Stimulated activated CD4-positive, alpha-beta T cell treated with anti-CD3 and anti-CD28 coated beads, Interleukin-1b, Interleukin-23, amount 100 ng/mL, for 48 hours (primary cell): ENCODE measurements around the gene DAPK2.
A peak's percentile ranks its signal among the peaks of the same experiment; 100 is the strongest.

Experiments used
- DNase-seq: peaks from one replicate; pipeline ENCODE4 v3.0.0-alpha.2; 2020

DAPK2 gene

DNA sequence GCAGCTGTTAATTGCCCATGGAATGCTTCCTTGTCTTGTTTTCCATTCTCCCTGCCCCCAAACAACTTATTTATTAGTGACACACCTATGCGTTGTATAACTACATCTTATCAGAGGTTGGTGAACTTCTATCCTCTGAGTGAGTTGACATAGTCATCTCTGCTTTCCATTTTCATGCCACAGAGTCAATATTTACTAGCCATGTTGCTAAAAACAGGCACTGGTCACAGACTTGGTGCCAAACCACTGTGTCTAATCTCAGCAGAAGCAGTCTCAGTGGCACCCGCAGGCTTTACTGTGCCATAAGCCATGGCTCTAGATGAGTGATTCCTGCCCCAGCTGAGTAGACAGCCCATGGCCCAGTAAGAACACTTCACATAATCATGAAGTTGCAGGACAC is 26.5 kb downstream of the DAPK2 start:
- no peak for DNase-seq

DNA sequence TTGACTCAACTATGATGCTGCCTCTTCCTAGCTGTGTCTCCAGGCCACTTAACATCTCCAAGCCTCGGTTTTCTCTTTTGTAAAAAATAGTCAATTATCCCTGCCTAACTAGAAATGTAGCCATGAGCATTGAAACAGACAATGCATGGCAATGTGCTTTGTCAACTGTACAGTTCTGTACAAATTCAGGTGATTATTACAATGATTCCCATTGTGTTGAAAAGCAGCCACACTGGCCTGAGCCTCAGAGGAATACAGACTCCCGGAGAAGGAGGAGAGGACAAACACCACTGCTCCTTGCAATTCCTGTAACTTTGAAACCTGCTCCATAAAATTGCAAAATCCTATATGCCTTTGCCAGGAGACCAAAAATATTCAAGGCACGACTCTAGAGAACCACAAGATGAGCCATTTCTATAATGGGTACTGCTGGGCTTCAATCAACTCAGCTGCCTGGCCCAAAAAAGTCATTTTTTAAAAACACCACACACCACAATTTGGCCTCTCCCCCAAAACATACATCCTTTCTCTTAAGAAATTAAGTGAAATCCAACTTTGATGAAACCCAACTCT is 28.6 kb downstream of the DAPK2 start:
- no peak for DNase-seq

DNA sequence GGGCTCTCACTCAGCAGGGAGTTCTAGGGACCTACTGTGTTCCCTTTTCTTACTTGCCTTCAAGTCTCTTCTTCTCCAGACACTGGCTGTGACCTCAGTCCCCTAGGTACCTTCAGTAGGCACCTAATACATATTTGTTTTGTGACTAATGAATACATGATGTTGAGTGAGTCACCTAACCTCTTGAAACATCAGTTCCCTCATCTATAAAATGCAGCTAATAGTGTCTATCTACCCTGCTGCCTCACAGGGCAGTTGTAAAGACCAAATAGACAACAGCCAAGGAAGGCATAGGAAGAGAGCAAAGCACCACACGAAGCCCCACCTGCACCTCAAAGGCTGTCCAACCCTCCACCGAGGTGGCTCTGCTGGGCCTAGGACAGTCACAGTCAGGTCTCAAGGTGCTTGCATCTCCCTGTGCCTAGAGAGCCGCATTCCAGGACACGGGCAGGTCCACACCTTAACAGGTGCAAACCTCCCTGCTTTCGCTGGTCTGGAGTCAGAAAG is 29.1 kb downstream of the DAPK2 start:
- no peak for DNase-seq

DNA sequence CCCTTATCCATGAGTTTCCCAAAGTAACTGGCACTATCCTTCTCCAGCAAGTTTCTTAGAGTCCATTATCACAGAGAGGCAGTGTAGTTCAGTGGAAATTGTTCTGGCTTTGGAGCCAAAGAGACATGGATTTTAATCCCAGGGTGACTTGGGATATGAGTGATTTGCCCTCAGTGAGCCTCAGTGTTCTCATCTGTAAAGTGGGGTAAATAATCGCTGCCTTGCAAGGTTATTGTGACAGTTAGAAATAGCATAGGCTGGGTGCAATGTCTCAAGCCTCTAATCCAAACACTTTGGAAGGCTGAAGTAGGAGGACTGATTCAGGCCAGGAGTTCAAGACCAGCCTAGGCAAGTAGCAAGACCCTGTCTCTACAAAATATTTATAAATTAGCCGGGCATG is 30.0 kb downstream of the DAPK2 start:
- no peak for DNase-seq

DNA sequence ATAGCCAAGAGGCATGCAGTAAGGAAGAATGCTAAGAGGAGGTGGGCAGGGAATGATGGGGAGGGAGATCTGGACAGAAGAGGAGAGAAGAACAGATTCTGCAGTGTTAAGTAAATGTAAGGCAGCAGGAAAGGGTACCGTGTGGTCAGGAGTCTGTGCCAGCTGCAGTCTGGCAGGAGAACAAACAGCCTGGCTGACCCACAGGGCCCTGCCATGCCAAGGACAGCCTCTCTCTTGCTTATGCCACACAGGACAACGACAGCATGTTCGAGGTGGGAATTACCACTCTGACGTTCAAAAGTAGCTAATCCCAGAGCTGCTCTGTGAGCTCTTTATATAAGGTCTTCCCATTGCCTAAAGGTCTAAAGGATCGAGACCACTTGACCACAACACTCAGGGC is 31.3 kb downstream of the DAPK2 start:
- DNase-seq, result no peak

DNA sequence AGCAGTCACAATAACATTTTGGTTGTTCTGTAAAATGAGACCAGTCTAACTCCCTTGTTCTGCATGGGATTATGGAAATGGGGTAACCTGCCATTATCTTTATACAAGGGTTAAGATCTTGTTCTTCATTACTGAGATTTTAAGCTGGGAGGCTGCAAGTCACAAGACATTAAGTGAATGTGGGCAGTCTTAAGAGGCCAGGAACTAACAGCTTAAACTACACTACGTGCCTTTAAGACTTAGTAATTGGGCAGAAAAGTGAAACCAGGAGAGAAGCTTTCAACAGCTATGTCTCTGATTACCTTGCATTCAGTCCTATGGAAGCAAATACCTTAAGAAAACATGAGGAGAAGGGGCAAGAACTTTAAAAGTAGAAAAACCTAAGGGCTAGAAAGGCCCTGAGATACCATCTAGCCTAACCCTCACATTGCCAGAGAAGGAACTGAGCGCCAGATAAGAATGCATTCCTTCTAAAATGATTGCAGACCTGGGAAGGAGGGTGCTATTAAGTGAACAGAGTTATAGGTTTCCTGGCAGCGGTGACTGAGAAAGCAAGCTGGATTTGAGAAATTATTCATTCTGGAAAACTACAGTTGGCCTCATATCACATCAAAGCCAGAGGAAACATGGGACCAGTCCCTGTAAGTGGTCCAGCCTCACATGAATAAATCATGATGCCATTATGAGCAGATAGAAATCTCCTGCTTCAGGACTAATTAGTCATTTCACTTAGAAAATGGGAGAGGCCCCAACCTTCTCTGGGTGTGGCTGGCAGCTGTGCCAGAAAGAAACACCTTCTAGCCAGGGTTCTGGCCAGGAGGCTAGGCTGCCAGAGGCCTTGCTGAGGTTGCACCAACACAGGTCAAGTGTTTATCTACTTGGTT is 32.9 kb downstream of the DAPK2 start:
- DNase-seq, result peak; percentile 39

DNA sequence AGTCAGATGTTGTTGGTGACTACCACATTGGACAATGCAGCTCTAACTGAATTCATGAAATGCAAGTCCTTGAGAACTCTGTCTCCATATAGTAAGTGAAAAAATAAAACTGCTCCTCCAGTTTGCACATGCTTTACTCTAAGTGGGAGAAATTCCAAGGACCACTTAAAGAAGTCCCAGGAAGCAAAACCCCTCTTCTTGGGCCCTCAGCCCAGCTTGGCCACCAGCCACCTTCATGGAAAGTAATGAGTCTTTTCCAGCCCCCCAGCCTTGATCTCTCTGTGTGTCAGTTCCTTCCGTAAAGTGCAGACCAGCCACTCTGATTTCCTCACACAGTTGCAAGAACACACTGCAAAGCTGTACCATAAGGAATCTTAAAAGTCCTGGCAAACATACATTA is 34.5 kb downstream of the DAPK2 start:
- no peak for DNase-seq

DNA sequence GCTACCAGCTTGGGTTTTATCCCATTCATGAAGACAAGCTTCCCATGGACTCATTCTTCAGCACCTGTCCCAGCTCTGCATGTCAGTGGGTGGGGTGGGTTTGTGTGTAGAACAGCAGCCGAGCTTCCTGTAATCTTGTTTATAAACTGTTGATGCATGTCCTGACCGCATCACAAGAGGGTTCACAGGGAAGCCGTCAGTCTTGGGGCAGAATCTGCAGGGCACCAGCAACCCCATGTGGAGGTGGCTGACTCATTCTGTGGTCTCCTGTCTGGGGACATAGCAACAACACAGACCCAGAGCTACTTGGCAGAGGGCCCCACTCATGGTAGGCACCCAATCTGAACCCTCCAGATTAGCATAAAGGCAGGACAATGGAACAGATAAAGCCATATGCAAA is 35.6 kb downstream of the DAPK2 start:
- DNase-seq, result peak; percentile 87

DNA sequence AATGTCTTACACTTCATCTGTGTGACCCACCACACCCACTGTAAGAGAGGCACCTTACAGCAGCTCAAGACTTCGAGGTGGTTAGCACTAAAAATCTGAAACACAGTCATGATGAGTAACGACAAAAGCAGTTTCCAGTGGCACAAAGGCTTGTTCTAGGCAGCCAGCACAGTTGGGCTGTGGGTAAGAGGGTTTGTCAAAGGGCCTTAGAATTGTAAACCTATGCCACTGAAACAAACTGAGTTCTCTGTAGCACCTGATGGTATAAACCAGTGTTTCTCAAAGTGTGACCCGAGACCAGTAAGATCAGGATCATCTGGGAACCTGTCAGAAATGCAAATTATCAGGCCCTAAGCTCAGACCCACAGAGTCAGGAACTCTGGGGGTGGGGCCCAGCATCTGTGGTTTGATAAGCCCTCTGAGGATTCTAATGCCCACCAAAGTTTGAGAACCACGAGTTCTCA is 36.5 kb downstream of the DAPK2 start:
- DNase-seq, result peak; percentile 75

DNA sequence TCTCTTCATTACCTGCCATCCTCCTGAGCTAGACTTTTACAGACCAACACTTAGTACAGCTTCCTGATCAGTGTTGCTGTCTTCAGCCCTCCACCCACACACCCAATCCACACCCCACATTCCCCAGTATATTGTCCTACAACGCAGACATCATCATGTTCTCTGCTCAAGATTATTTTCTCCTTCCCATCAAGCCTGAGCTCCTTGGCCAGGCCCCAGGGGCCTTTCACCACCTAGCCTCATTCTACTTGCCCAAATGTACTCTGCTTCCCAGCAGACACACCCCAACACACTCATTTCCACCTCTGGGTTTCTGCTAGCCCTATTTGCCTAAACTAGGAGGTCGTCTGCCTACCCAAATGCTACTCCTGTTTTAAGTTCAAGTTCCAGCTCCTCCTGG is 37.0 kb downstream of the DAPK2 start:
- peak; percentile 10 for DNase-seq

DNA sequence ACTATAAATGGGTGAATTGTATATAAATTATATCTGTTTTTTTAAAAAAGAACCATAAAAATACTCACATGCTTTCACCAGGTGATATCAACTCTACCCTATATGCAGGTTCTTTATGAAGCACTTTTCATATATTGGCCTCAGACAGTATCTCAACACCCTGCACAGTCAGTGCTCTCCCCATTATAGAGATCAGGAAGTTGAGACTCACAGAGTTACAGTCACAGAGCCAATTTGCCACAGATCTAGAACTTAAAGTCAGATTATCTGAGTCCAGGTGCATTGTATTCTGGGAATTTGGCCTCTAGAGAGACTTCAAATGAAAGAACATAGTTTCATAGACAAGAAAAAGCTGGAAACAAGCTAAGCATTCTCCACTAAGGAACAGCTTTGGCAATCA is 38.1 kb downstream of the DAPK2 start:
- no peak for DNase-seq

DNA sequence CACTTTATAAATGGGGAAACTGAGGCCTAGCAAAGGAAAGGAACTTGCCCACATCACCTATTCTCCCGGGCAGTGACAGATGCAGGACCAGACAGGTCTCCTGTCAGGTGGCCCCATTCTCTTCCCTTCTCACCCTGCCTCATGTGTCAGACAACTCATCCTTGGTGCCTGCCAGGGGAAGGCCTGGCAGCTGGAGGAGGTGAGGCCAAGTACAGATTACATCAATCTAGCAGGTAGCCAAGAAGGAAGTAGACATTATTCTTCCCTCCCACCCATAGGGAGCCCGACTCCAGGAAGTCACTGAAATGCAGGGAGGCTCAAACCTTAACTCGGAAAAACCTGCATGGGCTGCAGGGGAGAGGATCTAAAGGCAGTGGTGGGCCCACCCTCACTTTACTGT is 39.6 kb downstream of the DAPK2 start:
- DNase-seq, result no peak

DNA sequence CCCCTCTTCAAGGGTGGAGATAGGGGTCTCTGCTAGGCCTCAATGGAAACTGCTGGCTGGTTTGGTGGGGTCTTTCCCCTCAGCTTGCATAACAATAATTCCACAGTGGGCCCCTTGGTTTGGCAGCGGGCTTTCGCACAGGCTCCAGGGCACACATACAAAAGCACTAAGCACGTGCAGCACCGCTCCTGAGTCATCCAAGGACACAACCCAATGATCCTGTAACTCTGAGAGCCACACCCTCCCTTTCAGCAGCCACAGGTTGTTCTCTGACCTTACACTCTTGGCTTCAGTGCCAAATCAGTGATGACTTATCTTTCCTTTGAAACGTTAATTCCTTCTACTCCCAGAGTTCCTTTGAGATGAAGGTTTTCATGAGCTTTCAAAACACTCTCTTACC is 41.7 kb downstream of the DAPK2 start:
- no peak for DNase-seq

DNA sequence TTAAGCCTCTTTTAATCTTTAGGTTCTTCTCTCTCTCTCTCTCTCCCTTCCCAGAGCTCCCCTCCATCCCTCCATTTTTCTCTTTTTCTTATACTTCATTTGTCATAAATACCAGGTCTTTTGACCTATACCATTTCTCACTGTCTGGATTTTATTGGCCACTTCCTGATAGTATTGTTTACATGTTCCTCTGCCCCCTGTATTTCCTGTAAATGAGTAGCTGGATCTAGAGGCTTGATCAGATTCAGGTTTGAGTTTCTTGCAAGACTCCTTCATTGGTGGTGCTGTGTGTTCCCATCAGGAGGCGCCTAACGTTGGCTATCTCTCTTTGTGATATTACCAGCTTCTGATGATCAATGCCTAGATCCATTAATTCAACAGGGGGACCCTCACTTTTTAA is 42.2 kb downstream of the DAPK2 start:
- DNase-seq, result no peak

DNA sequence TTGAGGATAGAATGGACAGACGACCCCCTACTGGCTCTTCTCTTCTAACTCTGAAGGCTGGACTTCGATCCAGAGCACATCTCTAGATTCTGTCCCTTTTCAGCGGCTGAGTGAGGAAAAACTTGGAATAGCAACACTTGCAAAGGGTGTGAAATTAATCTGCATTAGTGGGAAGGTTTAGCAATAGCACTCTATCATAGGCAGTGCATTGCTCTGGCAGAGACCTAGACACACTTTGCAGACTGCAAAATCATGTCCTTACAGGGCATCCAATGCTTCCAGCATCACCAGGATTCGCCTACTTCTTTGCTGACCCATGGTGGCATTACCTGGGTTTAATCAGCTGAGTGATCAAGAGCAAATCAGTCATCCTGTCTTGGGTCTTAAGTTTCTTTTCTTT is 43.1 kb downstream of the DAPK2 start:
- DNase-seq, result no peak

DNA sequence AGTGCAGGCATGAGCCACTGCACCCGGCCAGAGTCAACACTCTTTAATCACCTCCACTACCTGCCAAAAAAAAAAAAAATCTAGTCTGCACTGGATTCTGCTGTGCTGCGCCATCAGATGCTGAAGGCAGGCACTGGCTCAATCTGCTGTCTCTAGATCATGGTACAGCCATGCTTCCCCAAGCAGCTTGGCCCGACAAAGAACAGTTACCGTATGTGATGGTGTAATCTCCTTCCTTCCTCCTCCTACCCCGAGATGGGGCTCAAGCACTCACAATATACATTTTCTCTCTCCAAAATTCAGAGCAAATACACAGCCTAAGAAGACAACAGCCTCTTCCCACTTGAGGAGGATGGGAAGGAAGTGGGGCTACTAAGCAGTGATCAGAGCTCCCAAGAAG is 45.1 kb downstream of the DAPK2 start:
- no peak for DNase-seq

DNA sequence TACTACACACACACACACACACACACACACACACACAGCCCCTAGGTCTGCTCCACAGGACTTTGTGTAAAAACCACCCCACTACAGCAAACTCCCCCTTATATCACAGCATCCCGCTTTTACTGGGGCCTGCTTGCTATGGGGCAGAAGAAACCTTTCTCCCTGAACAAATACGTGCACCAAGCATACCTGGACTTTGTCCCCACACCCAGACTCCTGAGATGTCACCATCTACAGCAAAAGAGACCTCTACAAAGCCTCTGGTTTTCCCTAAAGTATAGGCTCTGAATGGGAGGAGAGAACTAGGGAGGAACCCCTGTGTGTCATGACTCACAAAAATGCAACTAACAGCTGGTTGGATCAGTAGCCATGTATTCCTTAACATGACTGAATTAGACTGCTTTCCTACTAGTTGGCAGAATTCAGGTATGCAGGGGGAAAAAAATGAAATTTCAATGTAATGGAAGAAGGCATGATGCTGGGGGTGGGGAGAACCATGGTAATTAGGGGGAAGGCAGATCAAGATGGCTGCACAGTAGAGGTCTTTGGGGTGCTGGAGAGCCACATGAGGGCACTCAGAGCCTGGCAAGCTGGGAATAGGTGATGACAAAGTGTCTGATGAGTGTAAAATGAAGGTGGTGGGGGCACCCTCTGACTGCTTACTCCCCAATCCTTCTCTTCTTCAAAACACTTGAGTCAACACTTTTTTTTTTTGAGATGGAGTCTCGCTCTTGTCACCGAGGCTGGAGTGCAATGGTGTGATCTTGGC is 45.9 kb downstream of the DAPK2 start:
- DNase-seq, result no peak

DNA sequence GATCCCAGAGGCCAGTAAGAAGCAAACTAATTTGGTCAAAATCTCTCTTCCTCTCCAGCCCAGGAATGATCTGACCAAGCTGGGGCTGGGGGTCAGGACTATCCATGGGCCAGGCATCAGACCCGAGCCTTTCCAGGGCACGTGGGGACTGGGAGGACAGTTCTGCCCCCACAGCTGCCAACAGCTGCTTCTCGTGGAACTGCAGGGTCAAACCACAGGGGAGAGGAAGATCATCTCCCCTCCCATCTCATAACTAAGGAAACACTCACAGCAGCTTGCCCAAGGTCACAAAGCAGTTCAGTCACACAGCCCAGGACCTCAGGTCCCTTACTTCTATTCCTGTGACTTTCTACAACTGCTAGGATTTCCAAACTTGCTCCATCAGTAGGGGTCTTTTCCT is 47.1 kb downstream of the DAPK2 start:
- no peak for DNase-seq

DNA sequence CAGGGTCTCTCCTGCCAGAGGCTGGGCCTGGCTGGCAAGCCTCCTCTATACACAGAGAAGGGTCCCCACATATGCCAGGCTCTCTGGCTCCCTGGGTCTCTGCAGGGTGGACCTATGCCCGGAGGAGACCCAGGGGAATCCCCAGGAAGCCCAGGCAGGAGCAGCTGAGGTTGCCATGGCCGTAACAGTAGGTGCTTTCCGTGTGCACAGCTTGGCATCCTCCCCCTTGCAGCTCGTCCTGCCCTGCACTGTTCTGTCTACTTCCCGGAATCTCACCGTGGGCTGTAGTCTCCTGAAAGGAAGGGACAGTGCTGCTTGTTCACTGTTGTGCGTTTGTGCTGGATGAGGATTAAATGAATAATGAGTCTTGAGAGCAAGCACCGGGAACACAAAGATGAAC is 47.8 kb downstream of the DAPK2 start:
- DNase-seq, result no peak

DNA sequence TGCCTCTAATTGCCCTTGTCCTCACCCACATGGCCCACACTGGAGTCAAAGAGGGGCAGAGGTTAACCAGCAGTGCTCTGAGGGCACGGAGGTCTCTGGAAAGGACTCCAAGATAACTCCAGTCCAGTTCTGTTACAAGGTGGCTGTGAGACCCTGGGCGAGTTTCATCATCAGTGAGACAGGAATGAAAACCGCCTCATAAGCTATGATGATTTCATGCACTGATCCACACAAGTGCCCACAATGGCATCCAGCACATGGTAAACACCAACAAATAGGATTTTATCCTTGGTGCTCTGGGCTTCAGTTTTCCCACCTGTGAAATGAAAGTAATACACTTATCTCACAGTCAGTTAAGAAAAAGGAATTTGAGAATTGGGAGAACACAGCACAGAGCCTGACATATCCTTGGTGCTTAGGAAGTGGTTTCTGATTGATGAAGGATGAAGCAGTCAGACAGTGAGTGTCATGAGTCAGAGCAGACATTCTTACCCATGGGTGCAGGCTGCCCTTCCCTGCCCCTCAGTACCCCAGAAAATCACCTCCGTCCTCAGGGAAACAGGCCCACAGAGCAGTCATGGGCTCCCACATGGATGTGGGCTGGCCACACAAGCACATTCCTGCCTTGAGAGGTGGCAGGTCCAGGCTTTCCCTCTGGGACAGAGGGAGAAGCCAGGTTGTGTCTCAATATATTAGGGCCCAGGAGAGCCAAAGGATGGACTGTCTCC is 48.4 kb downstream of the DAPK2 start:
- DNase-seq, result no peak

DNA sequence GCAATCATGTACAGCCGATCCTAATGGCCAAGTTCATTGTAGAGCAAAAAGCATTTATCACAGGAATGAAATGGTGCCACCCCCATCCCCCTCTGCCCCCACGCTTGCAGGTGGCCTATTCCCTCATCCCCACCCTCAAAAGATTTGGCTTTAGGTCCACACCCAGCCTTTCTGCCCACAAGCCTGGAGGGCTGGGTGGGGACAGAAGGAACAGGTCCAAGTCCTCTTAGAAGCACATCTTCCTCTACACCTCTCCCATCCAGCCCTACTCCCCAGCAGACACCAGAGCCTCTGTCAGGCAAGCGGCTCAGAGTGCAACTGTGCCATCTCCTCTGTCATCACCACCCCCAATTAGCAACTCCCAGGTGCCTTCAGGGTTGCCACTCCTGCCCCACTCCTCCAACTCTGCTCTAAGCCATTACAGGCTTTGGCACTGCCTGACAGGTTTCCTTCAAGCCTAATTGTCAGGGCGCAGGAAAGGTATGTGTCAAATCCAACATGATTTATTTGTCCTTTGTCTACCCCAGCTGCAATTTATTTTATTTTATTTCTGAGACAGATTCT is 49.4 kb downstream of the DAPK2 start:
- no peak for DNase-seq

DNA sequence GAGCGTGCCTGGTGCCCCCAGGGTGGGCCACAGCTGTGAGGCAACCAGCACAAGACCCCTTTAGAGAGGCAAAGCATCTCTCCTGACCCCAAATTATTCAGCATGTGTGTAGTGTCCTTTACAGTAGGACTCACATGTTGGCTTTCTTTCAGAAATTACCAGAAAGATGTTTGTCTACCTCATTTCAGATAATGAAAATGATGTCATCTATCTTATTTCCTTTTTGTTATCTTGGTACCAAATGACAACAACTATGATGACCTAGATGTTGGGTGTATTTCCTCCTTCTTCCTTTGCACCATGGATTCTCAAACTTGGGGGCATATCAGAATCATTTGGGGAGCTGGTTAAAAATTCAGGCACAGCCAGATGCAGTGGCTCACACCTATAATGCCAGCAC is 50.5 kb downstream of the DAPK2 start:
- no peak for DNase-seq
